HG02870 (cell line): ENCODE measurements around the gene USF1.
"Not testable (repeated sequence)": the region's sequence is repeated elsewhere in the genome, so short reads cannot be mapped to it uniquely, and the experiment has no call there.

Experiments
- ATAC-seq: cut with Tn5 transposase; IDR thresholded peaks from one replicate; pipeline ENCODE4 v1.9.1; 2021; ENCODE audit warnings: mild to moderate bottlenecking, moderate library complexity; ENCODE audit not compliant: unreplicated experiment

The USF1 gene

DNA sequence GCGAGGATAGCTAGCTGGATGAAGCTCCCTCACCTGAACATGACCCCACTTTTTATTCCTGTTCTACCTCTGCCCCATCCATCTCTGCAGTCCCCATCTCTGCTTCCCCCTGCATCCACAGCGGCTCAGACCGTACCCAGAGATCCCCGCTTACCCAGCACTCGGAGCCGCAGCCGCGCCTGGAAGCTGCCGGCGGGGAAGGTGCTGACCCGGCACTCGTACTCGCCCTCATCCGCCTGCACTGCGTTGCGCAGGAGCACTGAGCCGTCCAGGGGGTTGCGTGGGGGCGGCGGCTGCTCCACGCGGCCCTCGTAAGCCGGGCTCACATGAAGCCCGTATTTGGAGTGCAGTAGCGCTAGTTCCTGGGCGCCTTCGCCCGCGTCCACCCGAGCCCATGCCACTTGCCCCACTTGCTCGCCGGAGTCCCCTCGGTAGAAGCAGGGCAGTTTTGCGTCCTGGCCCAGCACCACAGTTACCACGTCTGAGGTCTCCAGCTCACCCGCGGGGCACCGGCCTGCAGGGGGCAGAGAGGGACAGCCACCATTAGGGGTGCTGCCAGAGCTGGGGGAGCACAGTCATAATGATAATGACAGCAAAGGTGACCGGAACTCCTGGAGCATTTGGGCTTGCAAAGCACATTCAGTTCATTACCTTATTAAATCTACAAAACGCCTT, 33.8 kb upstream of the USF1 start:
- ATAC-seq = no peak

DNA sequence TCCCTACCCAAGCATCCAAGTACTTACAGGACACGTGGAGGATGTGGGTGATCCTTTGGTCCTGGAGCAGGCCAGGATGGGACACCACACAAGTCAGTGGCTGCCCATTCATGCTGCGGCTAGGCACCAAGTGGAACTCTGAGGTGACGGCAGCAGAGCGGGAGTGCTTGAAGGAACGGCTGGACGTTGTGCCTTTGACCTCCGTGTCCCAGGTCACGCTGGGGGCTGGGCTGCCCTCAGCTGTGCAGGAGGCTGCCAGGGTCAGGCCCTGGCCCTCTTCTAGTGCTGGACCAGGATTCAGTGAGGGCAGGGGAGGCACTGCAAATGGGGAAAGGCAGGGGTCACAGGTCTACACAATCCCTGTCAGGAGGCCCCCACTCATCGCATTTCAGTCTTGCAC, 31.6 kb upstream of the USF1 start:
- no peak for ATAC-seq

DNA sequence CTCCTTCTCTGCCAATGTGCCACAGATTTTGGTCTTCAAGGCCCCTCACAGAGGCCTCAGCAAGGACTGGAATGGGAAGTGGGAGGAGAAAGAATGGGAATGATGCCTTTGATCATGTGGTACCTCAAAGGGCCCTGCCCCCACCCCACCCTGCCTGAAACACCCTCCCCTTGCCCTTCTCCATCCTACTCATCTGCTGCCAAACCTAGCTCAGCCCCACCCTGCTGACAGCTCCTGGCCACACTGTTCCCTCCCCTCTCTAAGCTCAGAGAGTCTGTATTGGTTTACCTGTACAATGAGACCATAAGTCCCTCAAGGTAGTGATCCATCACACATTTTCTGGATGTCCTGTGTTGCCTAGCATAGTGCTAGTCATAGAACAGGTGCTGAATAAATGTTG, 30.6 kb upstream of the USF1 start:
- ATAC-seq = no peak

DNA sequence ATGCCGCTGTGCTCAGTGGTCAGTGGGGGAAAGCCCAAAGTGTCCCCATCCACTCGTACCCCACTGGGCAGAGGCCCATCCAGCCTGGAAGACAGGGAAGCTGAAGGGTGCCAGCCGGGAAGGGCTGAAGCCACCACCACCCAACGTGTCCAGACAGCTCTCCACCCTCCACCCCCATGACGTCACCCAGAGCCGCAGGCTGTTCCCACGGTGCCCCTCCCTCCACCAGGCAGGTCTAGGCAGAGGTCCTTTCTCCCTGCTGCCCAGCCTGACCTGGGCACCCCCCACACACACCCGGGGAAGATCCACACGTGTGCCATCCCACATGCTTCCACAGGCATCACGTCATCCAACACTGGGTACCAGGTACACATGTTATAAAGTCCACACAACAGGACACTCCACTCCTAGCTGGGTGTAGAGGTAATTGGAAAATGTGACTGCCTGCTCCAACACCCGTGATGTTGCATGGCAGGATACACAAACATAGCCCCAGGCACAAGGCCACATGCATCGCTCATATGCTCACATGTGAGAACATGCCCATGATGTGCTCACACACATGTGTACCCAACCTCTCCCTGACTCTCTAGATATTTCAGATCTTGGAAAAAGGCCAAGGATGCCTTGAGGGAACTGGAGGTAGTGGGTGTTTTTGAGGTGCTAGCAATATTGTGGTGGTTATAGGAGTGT, 29.0 kb upstream of the USF1 start:
- no peak for ATAC-seq

DNA sequence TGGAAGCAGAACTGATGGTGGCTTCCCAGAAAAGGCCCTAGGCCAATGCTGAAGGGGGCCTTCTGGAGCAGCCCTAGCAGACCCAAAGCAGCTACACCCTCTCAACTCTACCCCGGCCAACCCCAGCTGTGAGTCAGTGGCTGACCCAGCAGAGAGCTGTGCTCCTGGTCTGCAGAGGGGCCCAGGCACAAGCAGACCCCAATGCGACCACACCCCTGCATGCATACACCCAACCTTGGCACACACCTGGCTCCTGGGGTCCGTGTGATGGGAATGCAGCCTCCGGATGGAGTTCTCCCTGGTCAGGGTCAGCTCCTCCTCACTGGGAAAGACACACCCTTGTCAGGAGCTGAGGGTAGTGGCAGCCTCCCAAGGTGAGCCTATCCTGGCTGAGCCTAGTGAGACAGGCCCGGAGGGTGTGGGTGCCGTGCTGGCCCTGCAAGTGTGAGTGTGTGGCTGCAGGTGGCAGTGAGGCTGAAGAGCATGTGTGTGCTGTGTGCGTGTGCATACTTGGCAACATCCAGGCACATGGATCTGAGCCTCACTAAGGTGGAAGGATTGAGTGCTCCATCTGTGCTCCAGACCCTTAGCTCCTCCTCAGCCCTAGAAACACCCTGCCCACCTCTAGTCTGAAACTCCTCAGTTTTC, 27.8 kb upstream of the USF1 start:
- ATAC-seq = no peak

DNA sequence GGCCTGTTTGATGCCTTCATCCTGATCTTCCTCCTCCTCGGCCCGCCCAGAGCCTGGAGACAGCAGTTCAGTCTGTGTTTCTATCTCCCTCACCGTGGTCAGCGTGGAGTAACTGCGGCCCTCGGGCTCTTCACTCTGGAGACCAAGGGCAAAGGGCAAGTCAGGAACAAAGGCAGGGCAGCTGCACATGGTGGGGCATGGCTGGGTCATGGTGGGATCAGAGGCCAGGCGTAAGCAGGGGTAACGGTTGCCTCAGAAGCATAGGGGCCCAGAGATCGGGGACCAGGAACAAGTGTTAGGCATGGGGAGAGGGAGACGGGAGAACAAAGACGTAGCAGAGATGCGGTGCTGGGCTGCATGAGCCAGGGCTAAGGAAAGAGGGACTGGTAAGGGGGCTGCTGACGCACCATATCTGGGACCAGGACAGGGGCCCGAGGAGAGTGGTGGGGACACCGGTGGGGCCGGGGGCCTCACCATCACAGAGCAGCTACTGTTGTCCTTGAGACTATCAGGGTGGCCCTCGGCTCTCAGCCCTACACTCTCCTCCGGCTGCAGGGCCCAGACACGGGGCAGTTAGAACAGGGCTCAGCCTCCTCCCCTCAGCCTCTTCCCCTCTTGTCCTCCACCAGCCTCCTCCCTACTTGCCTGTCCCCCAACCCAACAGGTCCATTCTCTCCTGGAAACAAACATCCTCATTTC, 27.1 kb upstream of the USF1 start:
- ATAC-seq = no peak

DNA sequence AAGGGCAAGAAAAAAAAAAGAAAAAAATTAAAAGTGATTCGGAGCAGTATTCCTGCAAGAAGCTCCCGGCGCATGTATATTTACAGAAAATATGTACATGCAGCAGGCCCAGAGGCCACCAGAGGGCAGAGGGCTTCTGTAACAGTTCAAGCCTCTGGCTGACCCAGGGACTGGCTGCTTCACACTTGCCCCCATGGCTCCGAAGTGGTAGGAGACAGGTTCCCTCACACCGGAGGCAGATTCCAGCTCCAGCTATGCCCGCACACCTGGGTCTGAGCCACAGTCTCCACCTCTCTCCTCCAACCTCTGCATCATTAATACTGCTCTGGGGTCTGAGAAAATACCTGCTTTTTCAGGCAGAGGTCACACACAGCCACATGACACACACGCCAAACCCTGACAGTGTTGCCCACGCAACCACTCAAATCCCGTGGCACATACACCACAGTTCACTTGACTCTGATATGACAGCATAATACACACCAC, 26.2 kb upstream of the USF1 start:
- no peak for ATAC-seq

DNA sequence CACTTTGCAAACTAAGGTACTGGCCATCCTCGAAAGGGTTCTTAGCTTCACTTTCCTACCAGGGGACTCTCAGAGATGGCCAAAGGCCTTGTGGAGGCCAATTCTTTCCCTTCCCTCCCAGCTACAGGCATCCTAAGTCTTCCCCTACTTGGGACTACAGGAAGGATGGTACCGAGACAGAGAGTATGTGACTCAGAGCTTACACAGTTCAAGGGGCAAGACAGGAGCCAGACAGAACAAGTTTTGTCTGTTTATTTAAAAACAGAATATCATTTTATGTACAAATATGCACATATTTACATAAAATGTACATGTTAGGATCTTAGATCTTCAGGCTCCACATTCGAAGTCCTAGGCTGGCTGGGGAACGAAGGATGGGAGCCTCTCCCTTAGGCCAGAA, 25.0 kb upstream of the USF1 start:
- no peak for ATAC-seq

DNA sequence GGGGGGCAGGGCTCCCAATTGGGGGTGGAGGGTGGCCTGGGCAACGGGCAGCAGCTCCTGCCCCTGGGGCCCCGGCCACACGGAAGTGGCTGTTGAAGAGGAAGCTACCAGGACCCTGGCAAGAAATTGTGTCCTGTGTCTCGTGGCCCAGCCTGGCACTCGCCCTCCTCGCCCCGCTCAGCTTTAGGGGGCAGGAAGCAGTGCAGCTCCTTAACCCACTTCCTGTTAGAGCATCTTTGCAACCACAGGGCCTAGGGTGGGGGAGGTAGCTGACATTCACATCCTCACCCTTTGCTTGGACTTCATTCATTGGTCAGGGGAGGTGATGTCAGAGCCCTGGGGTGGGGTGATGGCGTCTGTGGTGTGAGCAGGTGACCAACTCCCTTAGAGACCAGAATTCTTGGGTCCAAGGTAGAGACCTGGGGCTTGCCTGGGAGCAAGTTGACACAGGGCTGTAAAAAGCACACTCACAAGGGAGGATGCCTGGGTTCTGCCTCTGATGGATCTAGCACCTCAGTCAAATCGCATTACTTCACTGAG, 24.0 kb upstream of the USF1 start, which contains the start of gene ARHGAP30:
Gene ARHGAP30 (minus strand): TSS at position 161 of the 540 bp plus-strand sequence. CDS start 267 bp downstream, outside the sequence.
- peak; percentile 84 for ATAC-seq

DNA sequence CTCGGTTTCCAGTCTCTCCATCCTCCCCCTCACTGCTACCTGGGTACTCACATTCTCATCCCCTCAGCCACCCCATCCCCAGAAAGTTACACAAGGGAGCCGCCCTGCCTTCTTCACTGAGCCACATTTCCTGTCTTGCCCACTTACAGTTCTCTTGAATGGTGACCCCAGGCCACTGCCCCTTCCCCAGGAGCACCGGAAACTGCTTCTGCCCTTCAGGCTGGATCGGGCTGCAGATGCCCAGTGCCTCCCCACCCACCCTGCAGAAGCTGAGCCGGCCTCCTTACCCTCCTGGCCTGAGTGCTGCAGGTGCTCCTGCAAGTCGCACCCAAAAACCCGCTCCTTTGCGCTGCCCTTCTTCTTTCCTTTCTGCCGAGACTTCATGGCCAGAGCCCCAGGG, 23.5 kb upstream of the USF1 start:
- ATAC-seq = no peak

DNA sequence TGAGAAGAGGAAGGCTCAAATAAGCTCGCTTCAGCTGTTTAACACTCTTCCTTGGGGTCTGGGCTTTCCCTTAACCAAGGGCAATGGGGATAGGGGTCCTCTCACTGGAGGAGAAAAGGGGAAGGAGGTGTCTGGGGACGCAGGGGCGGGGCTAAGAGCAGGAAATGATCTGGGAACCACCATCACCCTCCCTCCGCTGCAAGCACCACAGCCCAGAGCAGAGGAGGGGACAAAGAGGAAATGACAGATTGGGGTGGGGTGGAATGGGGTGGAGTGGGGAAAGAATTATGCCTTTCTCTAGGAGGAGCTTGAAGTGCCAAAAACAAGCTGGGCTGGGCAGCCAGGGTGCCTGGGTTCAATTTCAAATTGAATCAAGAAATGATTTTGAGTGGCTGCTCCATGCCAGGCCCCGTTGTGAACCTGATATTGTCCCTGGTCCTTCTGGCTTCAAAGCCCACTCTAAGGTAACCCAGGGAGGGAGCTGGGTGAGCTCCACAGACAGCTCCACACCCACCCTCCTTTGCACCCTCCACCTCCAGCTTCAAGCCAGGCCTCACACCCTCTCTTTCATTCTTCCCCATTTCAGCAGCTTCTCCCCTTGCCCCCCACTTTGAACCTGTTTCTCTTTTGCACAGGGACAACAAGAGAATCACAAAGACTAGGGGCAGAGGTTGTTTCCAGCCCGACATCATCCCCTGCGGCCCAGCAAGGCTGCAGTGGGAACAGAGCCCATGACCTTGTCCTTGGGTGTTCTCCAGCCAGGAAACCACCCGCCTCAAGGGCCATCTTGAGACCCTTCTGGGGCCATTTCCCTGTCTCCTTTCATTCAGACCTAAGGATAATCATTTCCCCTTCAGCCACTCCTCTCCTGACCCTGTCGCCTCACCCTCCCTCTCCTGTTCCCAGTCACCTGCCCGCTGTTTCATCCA, 22.8 kb upstream of the USF1 start:
- peak; percentile 56 for ATAC-seq

DNA sequence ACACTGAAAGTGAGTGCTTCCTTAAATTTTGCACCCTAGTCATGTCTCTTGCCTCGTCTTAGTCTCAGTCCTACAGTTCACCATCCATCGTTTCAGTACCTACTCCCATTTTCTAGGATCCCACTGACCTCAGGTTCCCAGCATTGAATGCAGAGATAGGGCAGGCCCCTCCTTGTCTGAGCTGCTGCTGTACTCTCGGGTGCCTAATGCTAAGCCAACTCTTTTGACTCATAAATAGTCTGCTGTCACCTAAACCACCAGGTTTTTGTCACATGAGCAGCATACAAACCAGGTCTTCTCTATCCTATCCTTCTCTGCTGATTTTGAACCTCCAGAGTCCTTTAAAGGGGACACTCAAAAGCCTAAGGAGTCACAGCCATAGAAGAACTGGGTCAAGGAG, 20.9 kb upstream of the USF1 start:
- no peak for ATAC-seq

DNA sequence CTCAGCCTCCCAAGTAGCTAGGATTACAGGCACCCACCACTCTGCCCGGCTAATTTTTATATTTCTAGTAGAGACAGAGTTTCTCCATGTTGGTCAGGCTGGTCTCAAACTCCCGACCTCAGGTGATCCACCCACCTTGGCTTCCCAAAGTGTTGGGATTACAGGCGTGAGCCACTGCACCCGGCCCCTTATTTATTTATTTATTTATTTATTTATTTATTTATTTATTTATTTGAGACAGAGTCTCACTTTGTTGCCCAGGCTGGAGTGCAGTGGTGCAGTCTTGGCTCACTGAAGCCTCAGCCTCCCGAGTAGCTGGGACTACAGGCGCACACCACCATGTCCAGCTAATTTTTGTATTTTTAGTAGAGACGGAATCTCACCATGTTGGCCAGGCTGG, 19.9 kb upstream of the USF1 start:
- ATAC-seq = not testable (repeated sequence)

DNA sequence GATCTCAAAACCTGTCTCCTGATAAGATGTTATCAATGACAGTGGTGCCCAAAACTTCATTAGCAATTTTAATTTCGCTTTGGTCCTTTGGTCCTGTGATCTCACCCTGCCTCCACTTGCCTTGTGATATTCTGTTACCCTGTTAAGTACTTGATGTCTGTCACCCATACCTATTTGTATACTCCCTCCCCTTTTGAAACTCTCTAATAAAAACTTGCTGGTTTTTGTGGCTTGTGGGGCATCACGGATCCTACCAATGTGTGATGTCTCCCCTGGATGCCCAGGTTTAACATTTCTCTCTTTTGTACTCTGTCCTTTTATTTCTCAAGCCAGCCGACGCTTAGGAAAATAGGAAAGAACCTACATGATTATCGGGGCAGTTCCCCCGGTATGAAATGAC, 18.2 kb upstream of the USF1 start:
- ATAC-seq = not testable (repeated sequence)

DNA sequence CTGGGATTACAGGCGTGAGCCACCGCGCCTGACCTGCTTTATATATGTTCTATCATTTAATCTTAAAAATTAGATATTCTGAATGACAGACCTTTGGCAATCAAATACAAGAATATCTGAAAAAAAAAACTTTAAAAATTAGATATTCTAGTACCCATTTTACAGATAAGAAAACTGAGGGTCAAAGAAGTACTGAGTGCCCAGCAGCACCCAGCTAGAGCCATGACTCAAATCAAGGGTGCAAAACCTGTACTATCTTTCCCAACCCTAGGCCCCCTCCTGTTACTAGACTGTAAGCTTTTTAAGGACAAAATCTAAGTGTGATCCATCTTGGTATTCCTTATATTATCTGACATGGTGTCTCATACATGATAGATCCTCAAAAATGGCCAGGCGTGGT, 15.6 kb upstream of the USF1 start:
- ATAC-seq = no peak

DNA sequence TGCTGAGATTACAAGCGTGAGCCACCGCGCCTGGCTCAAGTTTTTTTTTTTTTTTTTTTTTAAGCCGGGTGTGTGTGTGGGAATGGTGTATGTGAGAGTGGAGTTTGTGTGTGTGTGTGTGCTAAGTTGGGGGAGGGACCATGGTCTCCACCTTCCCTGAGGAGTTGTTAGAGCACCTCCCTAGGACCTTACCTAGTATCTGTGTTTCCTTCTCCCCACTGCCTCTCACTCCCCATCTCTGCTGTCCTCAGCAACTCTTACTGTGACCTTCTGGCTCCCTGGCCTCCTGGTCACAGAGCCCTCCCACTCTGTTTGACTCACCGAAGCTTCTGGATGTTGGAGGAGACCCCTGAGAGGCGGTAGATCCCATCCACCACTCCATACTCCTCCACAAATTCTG, 13.5 kb upstream of the USF1 start:
- ATAC-seq = no peak

DNA sequence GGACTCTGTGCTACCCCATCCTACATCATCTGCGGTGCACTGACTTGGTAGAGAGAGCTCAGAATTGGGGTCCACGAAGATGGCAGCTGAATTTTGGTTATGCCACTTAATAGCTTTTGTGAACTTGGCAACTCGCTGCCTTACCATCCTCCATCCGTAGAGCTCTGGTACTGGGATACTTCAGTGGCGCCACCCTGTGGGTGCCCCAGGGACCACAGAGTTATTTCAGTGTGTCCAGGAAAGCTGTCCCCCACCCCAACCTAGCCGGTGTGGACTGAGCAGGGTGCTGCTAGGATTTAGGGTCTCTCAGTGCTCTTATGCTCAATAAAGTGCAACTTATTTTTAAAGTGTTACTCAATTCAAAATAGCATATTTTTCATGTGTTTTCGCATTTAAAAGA, 9.0 kb upstream of the USF1 start:
- ATAC-seq = no peak

DNA sequence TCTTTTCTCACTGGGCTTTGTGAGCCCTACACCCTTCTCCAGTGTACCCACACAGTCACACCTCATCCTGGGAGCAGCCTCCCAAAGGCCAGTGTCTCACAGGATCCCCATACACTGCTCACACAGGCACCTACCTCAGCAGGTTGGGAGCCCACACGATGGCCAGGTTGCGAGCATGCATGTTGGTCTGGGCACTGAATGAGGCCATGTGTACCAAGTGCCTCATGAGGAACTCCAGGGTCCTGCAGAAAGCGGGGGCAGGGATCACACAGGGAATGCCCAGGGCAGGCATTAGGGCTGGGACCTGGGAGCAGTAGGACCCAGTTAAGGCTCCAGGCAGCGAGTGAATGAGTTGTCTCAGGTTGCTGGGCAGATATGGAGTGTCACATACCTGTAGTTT, 8.5 kb upstream of the USF1 start:
- no peak for ATAC-seq

DNA sequence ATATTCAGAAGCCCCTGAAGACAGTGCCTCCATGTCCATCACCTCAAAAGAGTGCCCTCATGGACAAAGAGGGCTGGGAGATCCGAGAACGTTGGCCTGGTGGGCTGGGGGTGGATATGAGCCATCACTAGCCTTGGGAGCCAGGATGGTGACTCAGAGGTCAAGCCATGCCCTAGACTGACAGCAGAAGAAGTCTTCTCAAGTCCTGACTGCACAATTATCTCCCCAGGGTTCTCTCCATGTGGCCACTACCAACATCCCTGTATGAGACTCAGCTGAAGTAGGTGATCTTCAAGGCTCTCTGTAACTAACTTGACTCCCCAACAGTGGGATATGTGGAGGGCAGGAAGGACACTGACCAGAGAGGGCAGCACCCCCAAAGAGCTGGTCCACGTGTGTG, 7.1 kb upstream of the USF1 start:
- no peak for ATAC-seq

DNA sequence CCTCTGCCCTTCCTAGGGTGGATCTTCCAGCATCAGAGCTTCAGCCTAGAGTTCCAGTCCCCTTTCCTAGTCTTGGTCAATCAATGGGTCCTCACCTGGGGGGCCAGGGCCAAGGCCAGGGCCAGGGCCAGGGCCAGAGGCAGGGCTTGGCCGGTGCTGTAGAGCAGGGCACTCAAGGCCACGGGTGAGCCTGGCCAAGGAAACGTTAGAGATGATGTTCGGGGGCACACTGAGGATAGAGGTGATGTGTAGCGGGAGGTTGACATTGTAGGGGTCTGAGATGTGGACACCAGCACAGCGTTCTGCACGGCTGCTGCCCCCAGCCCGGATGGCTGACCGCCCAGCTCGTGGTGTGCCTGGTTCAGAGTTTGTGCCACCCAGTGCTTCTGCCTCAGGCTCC, 5.4 kb upstream of the USF1 start:
- ATAC-seq = no peak
